MM.1S (cell line): Measurements from ENCODE around the gene AHCYL2.

ENCODE experiments used
- CTCF ChIP-seq: fragments of 300-600 bp; sonication (generic); IDR thresholded peaks from 2 replicates; pipeline ENCODE4 v1.5.1; 2016; ENCODE audit warnings: antibody characterized with exemption, low read length, mixed read lengths
- EZH2 ChIP-seq: fragments of 300-600 bp; sonication (generic); optimal IDR thresholded peaks from 2 replicates; pipeline ENCODE3; 2017; ENCODE audit warnings: low read depth, mild to moderate bottlenecking, antibody characterized with exemption, low read length, mixed read lengths

- TF ChIP-seq CTCF: no peak
- no peak for TF ChIP-seq EZH2
Measured at GRCh38 chr7:129262324-129262723, 37.5 kb downstream of the AHCYL2 start.
